PC-9 (cell line): Measurements from ENCODE around the gene STX18. TPM values are rescaled to one million over a fixed set of nuclear protein-coding genes. Genes with fewer than 3 reads are reported as not detected.

ENCODE experiments used
- BruUV-seq: library from RNA; stranded (reverse); fragments of 400-500 nt; replicated peaks from 2 replicates; lab custom pipeline; 2021; lab: Mats Ljungman, UMichigan
- CTCF ChIA-PET: fragments of 300-600 bp; sonication (Branson Sonifier 250); formaldehyde crosslinking; loops from one replicate; lab custom pipeline; 2022; ENCODE audit warnings: antibody characterized with exemption; lab: Charles Lee
- POLR2A ChIA-PET: fragments of 300-600 bp; sonication (Branson Sonifier 250); formaldehyde crosslinking; loops from one replicate; lab custom pipeline; 2022; ENCODE audit warnings: antibody characterized with exemption; ENCODE audit not compliant: unreplicated experiment; lab: Charles Lee
- DNase-seq, 2 experiments: peaks; one replicate each; pipeline versions ENCODE4 v3.0.0 to v3.0.0-alpha.2; 2015 to 2022; ENCODE audit warnings: mixed read lengths in 1 of 2
- H2AFZ ChIP-seq: fragments of 200-600 bp; sonication (generic); 2 replicates; pipeline ENCODE4 v1.8.1; 2017; ENCODE audit warnings: antibody characterized with exemption
- H3F3A ChIP-seq: fragments of 200-600 bp; sonication (generic); 2 replicates; pipeline ENCODE4 v1.8.1; 2017; ENCODE audit warnings: antibody characterized with exemption, mild to moderate bottlenecking, low read depth; ENCODE audit not compliant: insufficient read depth
- H3K27ac ChIP-seq: fragments of 200-600 bp; sonication (generic); 2 replicates; pipeline ENCODE4 v1.6.1; 2016; ENCODE audit warnings: mixed run types
- H3K27me3 ChIP-seq: fragments of 200-600 bp; sonication (generic); 2 replicates; pipeline ENCODE4 v1.6.1; 2016; ENCODE audit warnings: low read depth, mixed run types; ENCODE audit not compliant: insufficient read depth
- H3K36me3 ChIP-seq: fragments of 200-600 bp; sonication (generic); 2 replicates; pipeline ENCODE4 v1.6.1; 2016; ENCODE audit warnings: low read depth, mixed run types
- H3K4me1 ChIP-seq: fragments of 200-600 bp; sonication (generic); replicated peaks from 2 replicates; pipeline ENCODE4 v1.6.1; 2016; ENCODE audit warnings: mixed run types; ENCODE audit not compliant: insufficient read depth
- H3K4me2 ChIP-seq: fragments of 200-600 bp; sonication (generic); 2 replicates; pipeline ENCODE4 v1.6.1; 2017; ENCODE audit warnings: mixed run types
- H3K4me3 ChIP-seq: fragments of 200-600 bp; sonication (generic); 2 replicates; pipeline ENCODE4 v1.6.1; 2016; ENCODE audit warnings: mixed run types
- H3K79me2 ChIP-seq: fragments of 200-600 bp; sonication (generic); 2 replicates; pipeline ENCODE4 v1.6.1; 2017; ENCODE audit warnings: low read depth, mixed run types
- H3K9me2 ChIP-seq: fragments of 200-600 bp; sonication (generic); 2 replicates; pipeline ENCODE4 v1.8.1; 2017; ENCODE audit warnings: mild to moderate bottlenecking; ENCODE audit not compliant: insufficient read depth
- H3K9me3 ChIP-seq: fragments of 200-600 bp; sonication (generic); 2 replicates; pipeline ENCODE4 v1.8.1; 2016; ENCODE audit warnings: low read depth; ENCODE audit not compliant: insufficient read depth
- H4K20me1 ChIP-seq: fragments of 200-600 bp; sonication (generic); 2 replicates; pipeline ENCODE4 v1.8.1; 2017; ENCODE audit not compliant: insufficient read depth
- CTCF ChIP-seq: fragments of 200-600 bp; sonication (generic); conservative IDR thresholded peaks from 2 replicates; pipeline ENCODE4 v1.6.1; 2017; ENCODE audit warnings: mixed run types, antibody characterized with exemption, mild to moderate bottlenecking, moderate library complexity
- EZH2 ChIP-seq: fragments of 200-600 bp; sonication (generic); IDR thresholded peaks from 2 replicates; pipeline ENCODE4 v1.8.0; 2017; ENCODE audit warnings: antibody characterized with exemption, low read depth
- intact Hi-C: fragments of 100-400 bp; cut with micrococcal nuclease; formaldehyde crosslinking; loops from one replicate; pipeline ENCODE4 v1.10.0; 2022; ENCODE audit not compliant: unreplicated experiment
- total RNA-seq: library from RNA; stranded (reverse); gene quantifications from 2 replicates; pipeline ENCODE4 v1.2.3, GENCODE V29; 2021

The STX18 gene
- total RNA-seq, 1 experiment from 2014 or later, result 30.5 TPM

GRCh38 chr4:4376074-4376473, 165.8 kb downstream of the STX18 start:
- H3K27ac ChIP-seq, result no peak overlapping the region
- CTCF ChIA-PET, result no interaction called here
- no TSS peak for BruUV-seq

GRCh38 chr4:4374388-4375098, 167.3 kb downstream of the STX18 start:
- no peaks in the 10 kb centered on the region for H3K79me2 ChIP-seq
- no peaks in the 10 kb centered on the region for H3F3A ChIP-seq
- CTCF ChIA-PET, result no interaction called here
- peaks cover 60% of the 10 kb centered on the region for H3K27me3 ChIP-seq
- TF ChIP-seq CTCF (no peak), EZH2 (no peak)
- no peaks in the 10 kb centered on the region; the same call in 1 of the 2 replicates for H3K9me3 ChIP-seq
- BruUV-seq, result no TSS peak
- no peak for DNase-seq
- no peaks in the 10 kb centered on the region for H3K36me3 ChIP-seq
- no peak overlapping the region for H2AFZ ChIP-seq
- no peak overlapping the region for H3K4me3 ChIP-seq
- H3K4me1 ChIP-seq, result no peaks in the 10 kb centered on the region
- H3K4me2 ChIP-seq, result no peak overlapping the region
- intact Hi-C loops, result no loop called here
- H3K27ac ChIP-seq, result no peak overlapping the region
- no peaks in the 10 kb centered on the region for H4K20me1 ChIP-seq
- H3K9me2 ChIP-seq, result no peaks in the 10 kb centered on the region
- POLR2A ChIA-PET, result no interaction called here

More at GRCh38 chr4:4376074-4376473, 165.8 kb downstream of the STX18 start:
- Histone ChIP-seq H3K4me2 (no peak overlapping the region), H3K36me3 (no peaks in the 10 kb centered on the region), H3K79me2 (no peaks in the 10 kb centered on the region), H3F3A (no peaks in the 10 kb centered on the region), H3K4me3 (no peak overlapping the region), H3K4me1 (no peaks in the 10 kb centered on the region), H3K9me3 (no peaks in the 10 kb centered on the region; the same call in 1 of the 2 replicates), H2AFZ (no peak overlapping the region), H3K9me2 (no peaks in the 10 kb centered on the region), H3K27me3 (peaks cover 67% of the 10 kb centered on the region), H4K20me1 (no peaks in the 10 kb centered on the region)
- DNase-seq, result no peak
- POLR2A ChIA-PET, result no interaction called here
- intact Hi-C loops, result no loop called here
- no peak for TF ChIP-seq EZH2
- no peak for TF ChIP-seq CTCF

Other genes starting within 250 kb of the STX18 start
- not detected in 2 replicates for gene NSG1, start 154.9 kb downstream of the STX18 start, total RNA-seq